GM18526 (cell line): ENCODE data around the gene INPP4A.

Source experiments
- POLR2A ChIP-seq: IDR thresholded peaks from 3 replicates; pipeline ENCODE4 v1.6.1; 2011; ENCODE audit not compliant: insufficient read length; ENCODE audit errors: extremely low read depth

The INPP4A gene

GRCh38 chr2:98464772-98465310 is 20.2 kb downstream of the INPP4A start:
- TF ChIP-seq POLR2A = peak; percentile 35

- peak; percentile 18 for TF ChIP-seq POLR2A
Observed at GRCh38 chr2:98465456-98466226, 21.0 kb downstream of the INPP4A start.

DNA sequence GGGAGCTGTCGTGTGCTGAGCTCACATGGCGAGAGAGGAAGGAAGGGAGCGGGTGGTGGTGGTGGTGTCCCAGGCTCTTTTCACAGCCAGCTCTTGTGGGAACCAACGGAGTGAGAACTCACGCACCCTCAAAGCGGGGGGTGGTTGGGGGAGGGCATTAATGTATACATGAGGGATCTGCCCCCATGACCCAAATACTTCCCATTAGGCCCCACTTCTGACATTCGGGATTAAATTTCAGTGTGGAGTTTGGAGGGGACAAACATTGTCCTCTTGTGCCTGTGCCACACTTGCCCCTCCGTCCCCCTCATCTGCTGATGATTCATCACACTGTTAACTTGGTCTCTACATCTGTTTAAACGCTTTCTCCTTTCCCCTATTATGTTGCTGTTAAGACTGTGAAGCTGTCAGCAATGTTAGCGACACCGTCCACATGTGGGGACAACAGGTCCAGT is 22.5 kb downstream of the INPP4A start:
- TF ChIP-seq POLR2A = no peak

- TF ChIP-seq POLR2A = no peak
Observed at GRCh38 chr2:98467652-98468051, 23.0 kb downstream of the INPP4A start.

DNA sequence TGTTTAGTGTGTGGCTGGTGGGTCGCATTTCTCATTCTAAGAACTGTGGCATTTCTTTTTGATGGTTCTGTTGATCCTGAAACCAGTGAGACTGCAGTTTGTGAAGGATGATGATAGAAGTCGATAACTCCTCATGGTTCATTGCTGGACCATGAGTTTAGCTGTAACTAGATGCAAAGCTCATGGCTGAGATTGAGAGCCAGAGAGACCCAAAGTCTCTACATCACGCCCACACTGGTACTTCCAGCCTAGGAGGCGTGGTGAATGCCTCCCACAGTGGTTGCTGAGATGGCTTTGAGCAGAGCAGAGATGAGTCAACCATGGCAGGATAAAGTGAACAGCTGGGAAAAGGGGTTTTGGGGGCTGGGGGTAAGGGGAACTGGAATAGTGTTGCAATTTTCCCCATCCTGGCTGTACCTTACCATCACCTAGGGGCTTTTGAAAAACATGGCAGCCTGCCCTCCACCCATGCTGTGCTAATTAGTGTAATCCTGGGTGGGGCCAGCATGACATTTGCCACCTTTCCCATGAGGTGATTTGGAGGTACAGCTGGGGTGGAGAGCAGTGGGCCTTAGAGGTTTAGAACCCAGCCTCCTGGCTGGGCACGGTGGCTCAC is 24.1 kb downstream of the INPP4A start:
- TF ChIP-seq POLR2A = no peak

GRCh38 chr2:98469862-98470544 is 25.3 kb downstream of the INPP4A start:
- no peak for TF ChIP-seq POLR2A

DNA sequence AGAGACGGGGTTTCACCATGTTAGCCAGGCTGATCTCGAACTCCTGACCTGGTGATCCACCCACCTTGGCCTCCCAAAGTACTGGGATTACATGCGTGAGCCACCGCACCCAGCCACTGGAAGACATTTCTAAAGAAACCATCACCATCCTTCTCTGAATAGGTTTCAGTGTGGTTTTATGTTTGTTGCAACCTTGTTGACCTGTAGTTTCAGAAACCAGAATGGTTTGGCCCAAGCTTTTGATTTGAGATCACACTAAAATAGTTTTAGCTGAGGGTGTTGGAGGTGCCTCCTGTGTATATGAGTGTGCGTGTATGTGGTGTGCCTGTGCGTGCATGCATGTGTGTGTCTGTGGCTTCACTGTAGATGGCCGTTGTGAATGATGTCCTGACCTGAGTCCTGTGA is 26.2 kb downstream of the INPP4A start:
- TF ChIP-seq POLR2A = no peak

DNA sequence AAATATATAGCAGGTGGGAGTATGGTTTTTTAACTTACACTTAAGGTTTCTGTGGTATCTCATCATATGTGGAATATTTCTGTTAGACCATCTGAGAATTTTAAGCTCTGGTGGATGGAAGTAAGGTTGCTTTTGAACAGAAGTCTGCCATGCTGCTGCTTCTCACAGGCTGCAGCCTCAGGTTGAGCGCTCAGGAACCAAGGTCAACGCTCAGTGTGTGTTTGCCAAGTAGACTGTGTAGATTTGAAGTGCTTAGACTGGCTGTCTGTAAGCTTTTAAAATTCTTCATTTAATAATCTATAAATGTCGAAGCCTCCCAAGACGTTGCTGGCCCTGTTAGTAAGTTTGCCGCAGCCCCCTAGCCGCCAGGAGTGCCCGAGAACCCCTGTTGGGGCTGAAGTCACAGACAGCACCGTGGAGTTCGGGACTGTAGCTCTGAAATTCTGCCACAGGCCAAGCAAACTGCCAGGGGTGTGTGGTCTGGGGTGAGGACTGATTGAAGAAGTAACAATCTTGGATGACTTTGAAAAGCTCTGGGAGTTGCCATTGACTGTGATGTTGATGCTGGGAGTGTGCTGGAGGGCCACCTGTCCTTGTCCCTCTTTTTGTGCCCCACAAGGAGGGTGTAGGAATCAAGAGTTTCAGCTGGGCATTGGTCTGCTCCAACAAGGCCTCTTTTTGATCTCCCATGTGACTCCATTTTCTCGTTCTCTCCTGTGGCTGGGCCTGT is 26.9 kb downstream of the INPP4A start:
- no peak for TF ChIP-seq POLR2A

- TF ChIP-seq POLR2A = no peak
Observed at GRCh38 chr2:98472132-98472650, 27.5 kb downstream of the INPP4A start.

DNA sequence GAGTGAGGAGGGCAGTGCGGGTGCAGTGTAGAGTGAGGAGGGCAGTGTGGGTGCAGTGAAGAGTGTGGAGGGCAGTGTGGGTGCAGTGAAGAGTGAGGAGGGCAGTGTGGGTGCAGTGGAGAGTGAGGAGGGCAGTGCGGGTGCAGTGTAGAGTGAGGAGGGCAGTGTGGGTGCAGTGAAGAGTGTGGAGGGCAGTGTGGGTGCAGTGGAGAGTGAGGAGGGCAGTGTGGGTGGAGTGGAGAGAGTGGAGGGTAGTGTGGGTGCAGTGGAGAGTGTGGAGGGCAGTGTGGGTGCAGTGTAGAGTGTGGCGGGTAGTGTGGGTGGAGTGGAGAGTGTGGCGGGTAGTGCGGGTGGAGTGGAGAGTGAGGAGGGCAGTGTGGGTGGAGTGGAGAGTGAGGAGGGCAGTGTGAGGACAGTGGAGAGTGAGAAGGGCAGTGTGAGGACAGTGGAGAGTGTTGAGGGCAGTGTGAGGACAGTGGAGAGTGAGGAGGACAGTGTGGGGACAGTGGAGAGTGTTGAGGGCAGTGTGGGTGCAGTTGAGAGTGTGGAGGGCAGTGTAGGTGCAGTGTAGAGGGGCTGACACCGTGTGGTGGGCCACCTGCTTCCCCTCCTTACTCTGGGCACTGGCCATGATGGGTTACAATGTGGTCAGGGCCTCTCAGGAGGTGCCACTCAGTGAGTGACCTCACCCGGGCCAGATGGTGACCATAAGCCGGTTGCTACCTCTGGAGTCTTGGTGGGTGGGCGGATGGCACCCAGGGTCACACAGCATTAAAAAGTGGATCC is 28.5 kb downstream of the INPP4A start:
- no peak for TF ChIP-seq POLR2A

- TF ChIP-seq POLR2A = no peak
Observed at GRCh38 chr2:98473995-98474780, 29.5 kb downstream of the INPP4A start.

- no peak for TF ChIP-seq POLR2A
Observed at GRCh38 chr2:98474979-98475632, 30.4 kb downstream of the INPP4A start.

- TF ChIP-seq POLR2A = no peak
Observed at GRCh38 chr2:98476192-98476868, 31.7 kb downstream of the INPP4A start.

- TF ChIP-seq POLR2A = no peak
Observed at GRCh38 chr2:98477036-98477435, 32.4 kb downstream of the INPP4A start.
